ENCODE data around the gene PIEZO2.

- TF ChIP-seq CTCF (IDR thresholded peaks at IDR 0.05; ENCODE audit: low read length) (no peak), EZH2 (IDR thresholded peaks at IDR 0.05; ENCODE audit: borderline replicate concordance, low read length) (no peak)
These were observed 127.9 kb downstream of the PIEZO2 start for GRCh38 chr18:11021477-11021876.

Data from OCI-LY1 (cell line).